HepG2 (cell line): ENCODE results near the gene SERPINB6. TPM values are rescaled to one million over a fixed set of nuclear protein-coding genes. Genes with fewer than 3 reads are reported as not detected.

Experiments
- AKAP8 ChIP-seq: sonication (generic); formaldehyde crosslinking; IDR thresholded peaks from 2 replicates; pipeline ENCODE4 v1.5.1; 2020; ENCODE audit warnings: mild to moderate bottlenecking, missing genetic modification reagents
- ATM ChIP-seq: fragments of 450-650 bp; IDR thresholded peaks from 2 replicates; pipeline ENCODE4 v1.7.1; 2017; ENCODE audit warnings: mild to moderate bottlenecking, borderline replicate concordance
- FOXK2 ChIP-seq: fragments of 450-650 bp; IDR thresholded peaks from 2 replicates; pipeline ENCODE4 v1.6.1; 2016
- GATAD2A ChIP-seq: IDR thresholded peaks from 2 replicates; pipeline ENCODE4 v1.6.1; 2016
- ISL2 ChIP-seq: sonication (generic); formaldehyde crosslinking; IDR thresholded peaks from 2 replicates; pipeline ENCODE4 v1.5.0; 2020; ENCODE audit warnings: missing genetic modification reagents
- KMT2A ChIP-seq: sonication (generic); formaldehyde crosslinking; IDR thresholded peaks from 2 replicates; pipeline ENCODE4 v1.4.0; 2020; ENCODE audit warnings: missing genetic modification reagents
- MAFF ChIP-seq: IDR thresholded peaks from 2 replicates; pipeline ENCODE4 v1.6.1; 2011; ENCODE audit warnings: low read depth, low read length, improper control_type of control experiment
- RARA ChIP-seq: IDR thresholded peaks from 2 replicates; pipeline ENCODE4 v1.6.1; 2016; ENCODE audit warnings: missing genetic modification reagents, missing compliant biosample characterization
- RCOR2 ChIP-seq: IDR thresholded peaks from 2 replicates; pipeline ENCODE4 v1.6.1; 2016; ENCODE audit warnings: missing biosample characterization, missing genetic modification reagents
- SKI ChIP-seq: fragments of 450-650 bp; IDR thresholded peaks from one replicate; pipeline ENCODE4 v1.6.1; 2018; ENCODE audit warnings: mild to moderate bottlenecking; ENCODE audit not compliant: partially characterized antibody
- SP140L ChIP-seq: sonication (generic); formaldehyde crosslinking; IDR thresholded peaks from 2 replicates; pipeline ENCODE4 v1.4.0; 2020; ENCODE audit warnings: missing genetic modification reagents, borderline replicate concordance
- TARDBP ChIP-seq: sonication (generic); formaldehyde crosslinking; IDR thresholded peaks from 2 replicates; pipeline ENCODE4 v1.8.0; 2022; ENCODE audit warnings: mild to moderate bottlenecking, missing genetic modification reagents
- TCF7L2 ChIP-seq: IDR thresholded peaks from 2 replicates; pipeline ENCODE4 v1.6.1; 2011; ENCODE audit warnings: mild to moderate bottlenecking, low read depth, low read length, moderate library complexity
- ZC3H4 ChIP-seq: sonication (generic); formaldehyde crosslinking; IDR thresholded peaks from 2 replicates; pipeline ENCODE4 v1.4.0; 2020; ENCODE audit warnings: missing genetic modification reagents, borderline replicate concordance
- ZIK1 ChIP-seq: sonication (generic); formaldehyde crosslinking; IDR thresholded peaks from 2 replicates; pipeline ENCODE4 v1.5.0; 2020; ENCODE audit warnings: mild to moderate bottlenecking, low read depth, missing genetic modification reagents, borderline replicate concordance
- ZNF253 ChIP-seq: sonication (generic); formaldehyde crosslinking; IDR thresholded peaks from 2 replicates; pipeline ENCODE4 v1.8.0; 2022; ENCODE audit warnings: mild to moderate bottlenecking, missing genetic modification reagents, borderline replicate concordance
- ZNF264 ChIP-seq: sonication (generic); formaldehyde crosslinking; IDR thresholded peaks from 2 replicates; pipeline ENCODE4 v1.4.0; 2020; ENCODE audit warnings: missing genetic modification reagents
- ZNF563 ChIP-seq: sonication (generic); formaldehyde crosslinking; IDR thresholded peaks from 2 replicates; pipeline ENCODE4 v1.8.0; 2022; ENCODE audit warnings: mild to moderate bottlenecking, moderate library complexity, missing genetic modification reagents
- ZNF607 ChIP-seq: sonication (generic); formaldehyde crosslinking; IDR thresholded peaks from 2 replicates; pipeline ENCODE4 v1.5.1; 2020; ENCODE audit warnings: missing genetic modification reagents, mild to moderate bottlenecking, borderline replicate concordance
- ZNF724P ChIP-seq: sonication (generic); formaldehyde crosslinking; IDR thresholded peaks from 2 replicates; pipeline ENCODE4 v1.8.0; 2022; ENCODE audit warnings: missing genetic modification reagents, borderline replicate concordance
- polyA plus RNA-seq, 8 experiments: library from polyadenylated mRNA; depleted of rRNA in 3 of 8; stranded (reverse) in 7 of 8; unstranded in 1 of 8; fragments of >200 nt; fragmentation: Illumina TruSeq in 4 of 8; extraction: Trizol in 4 of 8; gene quantifications; 2 replicates each; pipeline versions ENCODE4 v1.2.1 to v1.2.3, GENCODE V29; 2011 to 2016; ENCODE audit warnings: low read depth in 4 of 8, missing spikeins in 1 of 8, mixed read lengths in 1 of 8; ENCODE audit not compliant: insufficient read depth in 1 of 8
- total RNA-seq, 5 experiments: library from RNA; depleted of rRNA; stranded (reverse); fragments of >200 nt; fragmentation: Illumina TruSeq; extraction: Trizol; gene quantifications; 2 replicates each; pipeline ENCODE4 v1.2.3, GENCODE V29; 2016; ENCODE audit warnings: low read depth in 1 of 5
- TF ChIP-seq, protein P1 (sequence below), 2 experiments: IDR thresholded peaks; 2 replicates each; pipeline ENCODE4 v1.6.1; 2011 to 2012; ENCODE audit warnings: low read length in 2 of 2, borderline replicate concordance in 1 of 2, low read depth in 1 of 2, mild to moderate bottlenecking in 1 of 2, moderate library complexity in 1 of 2
- TF ChIP-seq, protein P2 (sequence below): sonication (generic); formaldehyde crosslinking; IDR thresholded peaks from 2 replicates; pipeline ENCODE4 v1.9.0; 2021; ENCODE audit warnings: missing genetic modification reagents, borderline replicate concordance
- TF ChIP-seq, protein P3 (sequence below): sonication (generic); formaldehyde crosslinking; IDR thresholded peaks from 2 replicates; pipeline ENCODE4 v1.4.0; 2020; ENCODE audit warnings: missing genetic modification reagents, borderline replicate concordance

Gene SERPINB6
- total and polyA plus RNA-seq, 2 of the 13 experiments (the other 11 are each of a cell fraction or from before 2014, with no cell fraction given) = 38.2 to 61.3 TPM

DNA sequence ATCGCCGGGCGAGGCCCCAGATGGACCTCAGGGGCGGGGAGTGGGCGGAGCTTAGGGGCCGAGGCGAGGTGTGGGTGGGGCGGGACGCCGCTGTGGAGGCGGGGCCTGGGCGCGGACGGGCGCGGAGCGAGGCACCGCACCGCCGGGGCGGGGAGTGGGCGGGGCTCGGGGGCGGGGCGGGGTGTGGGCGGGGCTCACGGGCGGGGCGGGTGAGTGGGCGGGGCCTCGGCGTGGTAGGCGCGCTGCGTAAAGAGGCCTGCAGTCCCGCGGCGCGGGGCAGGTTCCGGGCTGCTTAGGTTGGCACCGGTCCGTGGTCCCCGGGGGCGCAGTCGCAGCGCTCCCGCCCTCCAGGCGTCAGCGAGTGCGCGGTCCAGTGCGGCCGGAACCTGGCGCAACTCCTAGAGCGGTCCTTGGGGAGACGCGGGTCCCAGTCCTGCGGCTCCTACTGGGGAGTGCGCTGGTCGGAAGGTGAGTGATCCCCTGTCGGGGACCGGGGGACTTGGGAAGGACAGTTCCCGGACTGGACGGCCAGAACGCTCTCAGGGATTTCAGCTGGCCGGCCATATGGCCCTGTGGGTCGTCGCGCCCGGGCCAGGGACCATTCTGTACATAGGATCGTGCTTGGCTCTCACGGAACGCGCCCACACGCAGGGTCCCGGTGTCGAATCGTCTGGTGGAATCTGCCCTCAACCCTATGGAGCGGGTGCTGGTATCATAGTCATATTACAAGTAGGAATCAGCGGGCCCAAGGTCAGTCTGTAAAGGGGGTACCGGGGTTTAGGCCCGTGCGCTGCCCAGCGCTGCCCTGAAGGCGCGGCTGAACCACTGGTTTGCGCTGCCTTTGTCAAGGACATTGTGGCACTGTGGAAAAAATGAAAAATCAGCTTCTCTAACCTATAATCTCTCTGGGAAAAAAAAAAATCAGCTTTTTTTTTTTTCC, 28.5 kb upstream of the SERPINB6 start, which contains the start of gene NQO2 (continued):
- TF ChIP-seq, protein P1, sequence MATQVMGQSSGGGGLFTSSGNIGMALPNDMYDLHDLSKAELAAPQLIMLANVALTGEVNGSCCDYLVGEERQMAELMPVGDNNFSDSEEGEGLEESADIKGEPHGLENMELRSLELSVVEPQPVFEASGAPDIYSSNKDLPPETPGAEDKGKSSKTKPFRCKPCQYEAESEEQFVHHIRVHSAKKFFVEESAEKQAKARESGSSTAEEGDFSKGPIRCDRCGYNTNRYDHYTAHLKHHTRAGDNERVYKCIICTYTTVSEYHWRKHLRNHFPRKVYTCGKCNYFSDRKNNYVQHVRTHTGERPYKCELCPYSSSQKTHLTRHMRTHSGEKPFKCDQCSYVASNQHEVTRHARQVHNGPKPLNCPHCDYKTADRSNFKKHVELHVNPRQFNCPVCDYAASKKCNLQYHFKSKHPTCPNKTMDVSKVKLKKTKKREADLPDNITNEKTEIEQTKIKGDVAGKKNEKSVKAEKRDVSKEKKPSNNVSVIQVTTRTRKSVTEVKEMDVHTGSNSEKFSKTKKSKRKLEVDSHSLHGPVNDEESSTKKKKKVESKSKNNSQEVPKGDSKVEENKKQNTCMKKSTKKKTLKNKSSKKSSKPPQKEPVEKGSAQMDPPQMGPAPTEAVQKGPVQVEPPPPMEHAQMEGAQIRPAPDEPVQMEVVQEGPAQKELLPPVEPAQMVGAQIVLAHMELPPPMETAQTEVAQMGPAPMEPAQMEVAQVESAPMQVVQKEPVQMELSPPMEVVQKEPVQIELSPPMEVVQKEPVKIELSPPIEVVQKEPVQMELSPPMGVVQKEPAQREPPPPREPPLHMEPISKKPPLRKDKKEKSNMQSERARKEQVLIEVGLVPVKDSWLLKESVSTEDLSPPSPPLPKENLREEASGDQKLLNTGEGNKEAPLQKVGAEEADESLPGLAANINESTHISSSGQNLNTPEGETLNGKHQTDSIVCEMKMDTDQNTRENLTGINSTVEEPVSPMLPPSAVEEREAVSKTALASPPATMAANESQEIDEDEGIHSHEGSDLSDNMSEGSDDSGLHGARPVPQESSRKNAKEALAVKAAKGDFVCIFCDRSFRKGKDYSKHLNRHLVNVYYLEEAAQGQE (IDR thresholded peaks at IDR 0.05; ENCODE audit: borderline replicate concordance in 1 of 2, low read depth in 1 of 2, low read length in 2 of 2) = peak in 1 of 2 experiments; percentile 48; a peak in 1 of 4 replicates
- TF ChIP-seq SP140L = no peak
- no peak for TF ChIP-seq FOXK2
- TF ChIP-seq KMT2A (CRISPR knock-in tag) = peak; percentile 71; the same call in 1 of the 2 replicates
- TF ChIP-seq ZNF563 = no peak; the same call in 1 of the 2 replicates
- TF ChIP-seq GATAD2A = 0 out of 2 replicates have a peak, but pooled peaks have one; percentile 3
- TF ChIP-seq SKI = no peak
- no peak for TF ChIP-seq RARA (CRISPR knock-in tag)
- TF ChIP-seq ISL2 (CRISPR knock-in tag) = peak; percentile 31
- TF ChIP-seq ZIK1 (CRISPR knock-in tag) = no peak
- TF ChIP-seq MAFF = no peak
- no peak for TF ChIP-seq ZNF264 (CRISPR knock-in tag)
- no peak for TF ChIP-seq RCOR2
- no peak for TF ChIP-seq AKAP8 (CRISPR knock-in tag)
- TF ChIP-seq ZC3H4 (CRISPR knock-in tag) = peak; percentile 73; the same call in 1 of the 2 replicates
- no peak for TF ChIP-seq ZNF724P (CRISPR knock-in tag)
- peak; percentile 16; the same call in 1 of the 2 replicates for TF ChIP-seq TARDBP
- TF ChIP-seq, protein P2, sequence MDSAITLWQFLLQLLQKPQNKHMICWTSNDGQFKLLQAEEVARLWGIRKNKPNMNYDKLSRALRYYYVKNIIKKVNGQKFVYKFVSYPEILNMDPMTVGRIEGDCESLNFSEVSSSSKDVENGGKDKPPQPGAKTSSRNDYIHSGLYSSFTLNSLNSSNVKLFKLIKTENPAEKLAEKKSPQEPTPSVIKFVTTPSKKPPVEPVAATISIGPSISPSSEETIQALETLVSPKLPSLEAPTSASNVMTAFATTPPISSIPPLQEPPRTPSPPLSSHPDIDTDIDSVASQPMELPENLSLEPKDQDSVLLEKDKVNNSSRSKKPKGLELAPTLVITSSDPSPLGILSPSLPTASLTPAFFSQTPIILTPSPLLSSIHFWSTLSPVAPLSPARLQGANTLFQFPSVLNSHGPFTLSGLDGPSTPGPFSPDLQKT (CRISPR knock-in tag) = no peak; the same call in 1 of the 2 replicates
- TF ChIP-seq ATM = no peak
- no peak for TF ChIP-seq ZNF253 (CRISPR knock-in tag)
- TF ChIP-seq TCF7L2 = no peak
- TF ChIP-seq, protein P3, sequence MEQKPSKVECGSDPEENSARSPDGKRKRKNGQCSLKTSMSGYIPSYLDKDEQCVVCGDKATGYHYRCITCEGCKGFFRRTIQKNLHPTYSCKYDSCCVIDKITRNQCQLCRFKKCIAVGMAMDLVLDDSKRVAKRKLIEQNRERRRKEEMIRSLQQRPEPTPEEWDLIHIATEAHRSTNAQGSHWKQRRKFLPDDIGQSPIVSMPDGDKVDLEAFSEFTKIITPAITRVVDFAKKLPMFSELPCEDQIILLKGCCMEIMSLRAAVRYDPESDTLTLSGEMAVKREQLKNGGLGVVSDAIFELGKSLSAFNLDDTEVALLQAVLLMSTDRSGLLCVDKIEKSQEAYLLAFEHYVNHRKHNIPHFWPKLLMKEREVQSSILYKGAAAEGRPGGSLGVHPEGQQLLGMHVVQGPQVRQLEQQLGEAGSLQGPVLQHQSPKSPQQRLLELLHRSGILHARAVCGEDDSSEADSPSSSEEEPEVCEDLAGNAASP (CRISPR knock-in tag) = no peak; the same call in 1 of the 2 replicates
- TF ChIP-seq ZNF607 (CRISPR knock-in tag) = peak; percentile 80
